SK-N-SH (cell line): ENCODE measurements around the gene PACSIN1. TPM values are rescaled to one million over a fixed set of nuclear protein-coding genes. Genes with fewer than 3 reads are reported as not detected.

Source experiments
- CTCF ChIA-PET: fragments of 300-600, 350-600 bp; formaldehyde crosslinking; extraction: SDS; loops from one replicate; lab custom pipeline; 2021; lab: Yijun Ruan, JAX
- POLR2A ChIA-PET: fragments of 350-600 bp; sonication (Branson Sonifier 250); formaldehyde crosslinking; extraction: SDS; loops from one replicate; lab custom pipeline; 2020; ENCODE audit warnings: antibody characterized with exemption, inconsistent platforms; lab: Yijun Ruan, JAX
- DNase-seq: peaks from one replicate; pipeline ENCODE4 v3.0.0; 2012
- H2AFZ ChIP-seq: fragments of 200-600 bp; sonication (generic); 2 replicates; pipeline ENCODE4 v1.8.1; 2016; ENCODE audit warnings: antibody characterized with exemption, mild to moderate bottlenecking, low read depth
- H3F3A ChIP-seq: fragments of 200-600 bp; sonication (generic); replicated peaks from 2 replicates; pipeline ENCODE3; 2016; ENCODE audit warnings: antibody characterized with exemption, mild to moderate bottlenecking; ENCODE audit not compliant: insufficient read depth
- H3K27ac ChIP-seq, 2 experiments: fragments of 200-500 bp in 1 of 2; fragments of 200-600 bp in 1 of 2; sonication (Bioruptor generic) in 1 of 2; sonication (generic), shearing (Covaris generic) in 1 of 2; 2 replicates each; pipeline versions ENCODE4 v1.5.1 to v1.6.1; 2014 to 2016; ENCODE audit warnings: low read depth in 2 of 2, inconsistent platforms in 1 of 2, low read length in 1 of 2, mild to moderate bottlenecking in 1 of 2, mixed read lengths in 1 of 2
- H3K27me3 ChIP-seq: fragments of 200-600 bp; sonication (generic), shearing (Covaris generic); 2 replicates; pipeline ENCODE4 v1.6.1; 2016; ENCODE audit warnings: mixed run types; ENCODE audit not compliant: insufficient read depth
- H3K36me3 ChIP-seq, 2 experiments: fragments of 200-500 bp in 1 of 2; fragments of 200-600 bp in 1 of 2; sonication (Bioruptor generic) in 1 of 2; sonication (generic) in 1 of 2; replicated peaks in 1 of 2; 2 replicates each; pipeline versions ENCODE3 to v1.5.1; 2014 to 2016; ENCODE audit warnings: low read length in 1 of 2, mild to moderate bottlenecking in 1 of 2; ENCODE audit not compliant: insufficient read depth in 2 of 2, control insufficient read depth in 1 of 2
- H3K4me1 ChIP-seq, 2 experiments: fragments of 200-500 bp in 1 of 2; fragments of 200-600 bp in 1 of 2; sonication (Bioruptor generic) in 1 of 2; sonication (generic), shearing (Covaris generic) in 1 of 2; 2 replicates each; pipeline versions ENCODE4 v1.5.1 to v1.6.1; 2014 to 2016; ENCODE audit warnings: low read depth in 1 of 2, low read length in 1 of 2, mixed run types in 1 of 2; ENCODE audit not compliant: insufficient read depth in 2 of 2, control insufficient read depth in 1 of 2
- H3K4me2 ChIP-seq: fragments of 200-600 bp; sonication (generic), shearing (Covaris generic); 2 replicates; pipeline ENCODE4 v1.6.1; 2017; ENCODE audit warnings: mixed run types
- H3K4me3 ChIP-seq, 2 experiments: fragments of 200-500 bp in 1 of 2; fragments of 200-600 bp in 1 of 2; sonication (Bioruptor generic) in 1 of 2; sonication (generic), shearing (Covaris generic) in 1 of 2; 2 replicates each; pipeline versions ENCODE4 v1.5.1 to v1.8.1; 2014 to 2016; ENCODE audit warnings: low read depth in 2 of 2, inconsistent platforms in 1 of 2, low read length in 1 of 2, mild to moderate bottlenecking in 1 of 2, mixed read lengths in 1 of 2, moderate library complexity in 1 of 2
- H3K79me2 ChIP-seq: fragments of 200-600 bp; sonication (generic); 2 replicates; pipeline ENCODE4 v1.8.1; 2017; ENCODE audit warnings: mild to moderate bottlenecking; ENCODE audit not compliant: insufficient read depth
- H3K9ac ChIP-seq: fragments of 200-600 bp; sonication (generic); 2 replicates; pipeline ENCODE4 v1.6.1; 2017; ENCODE audit warnings: mixed run types
- H3K9me2 ChIP-seq: fragments of 200-600 bp; sonication (generic); 2 replicates; pipeline ENCODE4 v1.6.1; 2017; ENCODE audit warnings: mixed run types
- H3K9me3 ChIP-seq: fragments of 200-600 bp; sonication (generic); 2 replicates; pipeline ENCODE4 v1.6.1; 2017; ENCODE audit warnings: mixed run types, mild to moderate bottlenecking, moderate library complexity
- H4K20me1 ChIP-seq: fragments of 200-600 bp; sonication (generic); 2 replicates; pipeline ENCODE4 v1.6.1; 2017; ENCODE audit warnings: mild to moderate bottlenecking, mixed run types; ENCODE audit not compliant: insufficient read depth
- FOSL2 ChIP-seq: IDR thresholded peaks from 2 replicates; pipeline ENCODE4 v1.4.0; 2012; ENCODE audit warnings: low read depth, mild to moderate bottlenecking, moderate library complexity, borderline replicate concordance
- FOXJ3 ChIP-seq: sonication (generic); formaldehyde crosslinking; IDR thresholded peaks from 2 replicates; pipeline ENCODE4 v1.5.1; 2020; ENCODE audit warnings: mild to moderate bottlenecking, missing genetic modification reagents
- FOXM1 ChIP-seq: IDR thresholded peaks from 2 replicates; pipeline ENCODE4 v1.4.0; 2012; ENCODE audit warnings: low read depth, mild to moderate bottlenecking
- IRF3 ChIP-seq: fragments of 150-350 bp; IDR thresholded peaks from 2 replicates; pipeline ENCODE4 v1.6.1; 2016; ENCODE audit warnings: mild to moderate bottlenecking, low read depth, low read length
- JUND ChIP-seq: IDR thresholded peaks from 2 replicates; pipeline ENCODE4 v1.4.0; 2012
- RAD21 ChIP-seq: IDR thresholded peaks from 2 replicates; pipeline ENCODE4 v1.6.1; 2012; ENCODE audit warnings: mild to moderate bottlenecking, low read length
- TAF1 ChIP-seq: IDR thresholded peaks from 2 replicates; pipeline ENCODE4 v1.6.1; 2012; ENCODE audit warnings: low read depth, mild to moderate bottlenecking, low read length, moderate library complexity, borderline replicate concordance
- USF2 ChIP-seq: fragments of 150-350 bp; IDR thresholded peaks from 2 replicates; pipeline ENCODE4 v1.6.1; 2017; ENCODE audit warnings: antibody characterized with exemption, low read length, low read depth, borderline replicate concordance
- WGBS: methylation state at CpG from one replicate; pipeline ENCODE4 v1.1.6; 2017; ENCODE audit warnings: low lambda C conversion rate; 5-methylcytosine and 5-hydroxymethylcytosine counted together
- polyA plus RNA-seq, 3 experiments: library from polyadenylated mRNA; depleted of rRNA; stranded (reverse); fragments of >200 nt; gene quantifications; 2 replicates each; pipeline ENCODE4 v1.2.3, GENCODE V29; 2012
- TF ChIP-seq, protein P1 (sequence below): IDR thresholded peaks from 2 replicates; pipeline ENCODE4; 2012

PACSIN1 gene
- polyA plus RNA-seq, 1 of the 3 experiments (the other 2 are of a cell fraction) = 0.05 TPM

DNA sequence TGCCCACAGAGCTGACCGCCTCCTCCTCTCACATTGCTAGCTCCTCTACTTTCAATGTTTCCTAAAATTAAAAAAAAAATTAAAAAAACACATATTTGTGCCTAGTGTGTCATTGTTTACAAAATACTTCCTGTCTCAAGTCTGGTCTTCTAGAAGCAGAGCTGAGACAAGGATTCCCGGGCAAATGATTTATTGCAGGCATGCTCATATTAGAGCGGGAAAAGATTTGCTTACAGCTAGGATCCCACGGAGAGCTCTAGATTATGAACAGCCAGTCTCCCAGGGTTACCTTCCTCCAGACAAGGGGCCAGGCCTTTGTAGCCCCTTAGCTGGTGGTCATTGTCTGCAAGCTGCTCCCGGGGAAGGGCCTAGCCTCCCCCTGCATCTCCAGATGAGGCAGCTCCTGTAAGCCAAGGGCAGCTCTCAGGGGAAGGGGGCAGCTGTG, 9.4 kb downstream of the PACSIN1 start:
- H3K9me3 ChIP-seq = no peaks in the 10 kb centered on the region
- no peaks in the 10 kb centered on the region for H3F3A ChIP-seq
- H3K27me3 ChIP-seq = no peaks in the 10 kb centered on the region; the same call in 1 of the 2 replicates
- H3K9me2 ChIP-seq = no peaks in the 10 kb centered on the region
- WGBS = 69% methylated on average over 5 of the region's 5 CpGs
- DNase-seq = no peak
- H3K4me3 ChIP-seq = no peak overlapping the region
- ChIA-PET CTCF (interaction anchor here (1.0 to 1.3 kb wide), 5 partner anchors 10 to 137 kb away, joined by 3 to 4 read pairs (median 3); partner anchors contain the start of gene PACSIN1), POLR2A (no interaction called here)
- H3K36me3 ChIP-seq = no peaks in the 10 kb centered on the region
- TF ChIP-seq USF2 = no peak
- no peak for TF ChIP-seq FOXJ3 (CRISPR knock-in tag)
- no peak for TF ChIP-seq RAD21
- TF ChIP-seq, protein P1, sequence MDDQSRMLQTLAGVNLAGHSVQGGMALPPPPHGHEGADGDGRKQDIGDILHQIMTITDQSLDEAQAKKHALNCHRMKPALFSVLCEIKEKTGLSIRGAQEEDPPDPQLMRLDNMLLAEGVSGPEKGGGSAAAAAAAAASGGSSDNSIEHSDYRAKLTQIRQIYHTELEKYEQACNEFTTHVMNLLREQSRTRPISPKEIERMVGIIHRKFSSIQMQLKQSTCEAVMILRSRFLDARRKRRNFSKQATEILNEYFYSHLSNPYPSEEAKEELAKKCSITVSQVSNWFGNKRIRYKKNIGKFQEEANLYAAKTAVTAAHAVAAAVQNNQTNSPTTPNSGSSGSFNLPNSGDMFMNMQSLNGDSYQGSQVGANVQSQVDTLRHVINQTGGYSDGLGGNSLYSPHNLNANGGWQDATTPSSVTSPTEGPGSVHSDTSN = no peak
- TF ChIP-seq FOXM1 = no peak
- no peak for TF ChIP-seq FOSL2
- H3K4me2 ChIP-seq = no peak overlapping the region
- no peaks in the 10 kb centered on the region for H3K79me2 ChIP-seq
- H2AFZ ChIP-seq = no peak overlapping the region
- peaks cover 0 to 3% of the 10 kb centered on the region in 2 experiments; a peak in 1 of 4 replicates for H3K4me1 ChIP-seq
- H3K9ac ChIP-seq = no peak overlapping the region
- no peak overlapping the region for H3K27ac ChIP-seq
- no peaks in the 10 kb centered on the region for H4K20me1 ChIP-seq

DNA sequence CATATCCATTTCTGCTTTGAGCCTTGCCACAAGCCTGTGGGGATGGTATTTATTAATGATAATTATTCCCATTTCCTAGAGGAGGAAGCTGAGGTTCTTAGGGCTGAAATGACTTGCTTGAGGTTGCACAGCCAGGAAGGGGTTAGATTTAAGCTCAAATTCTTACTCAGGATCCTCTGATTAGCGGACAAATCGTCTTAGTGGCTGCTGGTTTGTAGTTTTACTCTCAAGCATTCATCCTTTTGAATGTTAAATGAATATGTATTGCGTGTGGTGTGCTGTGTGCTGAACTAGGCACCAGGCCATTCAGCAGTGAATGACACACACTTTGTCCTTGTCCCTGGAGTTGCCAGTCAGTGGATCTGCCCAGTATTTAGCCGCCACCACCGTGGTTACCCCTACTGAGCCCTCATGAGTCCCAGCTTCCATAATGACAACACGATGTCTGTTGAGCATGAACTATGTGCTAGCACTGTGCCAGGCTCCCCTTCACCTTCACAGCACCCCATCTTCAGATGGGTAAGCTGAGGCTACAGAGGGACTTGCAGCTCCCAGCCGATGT, 10.0 kb downstream of the PACSIN1 start:
- Histone ChIP-seq H3K9me2 (no peaks in the 10 kb centered on the region), H3K27ac (no peak overlapping the region), H3K79me2 (no peaks in the 10 kb centered on the region), H3K4me1 (peaks cover 0 to 3% of the 10 kb centered on the region in 2 experiments; a peak in 1 of 4 replicates), H3K9ac (no peak overlapping the region), H3K4me2 (no peak overlapping the region), H4K20me1 (no peaks in the 10 kb centered on the region), H3K4me3 (no peak overlapping the region), H3K27me3 (no peaks in the 10 kb centered on the region; the same call in 1 of the 2 replicates), H2AFZ (no peak overlapping the region), H3F3A (no peaks in the 10 kb centered on the region), H3K9me3 (no peaks in the 10 kb centered on the region)
- POLR2A ChIA-PET = no interaction called here
- CTCF ChIA-PET = interaction anchor here (0.9 to 1.3 kb wide), 7 partner anchors 10 to 136 kb away, joined by 3 to 4 read pairs (median 3); partner anchors contain the start of gene PACSIN1
- DNase-seq = no peak
- no peak for TF ChIP-seq IRF3
- TF ChIP-seq TAF1 = no peak
- no peak for TF ChIP-seq JUND
- TF ChIP-seq, all 33 proteins: peak for 0
- WGBS = 60% methylated on average over 5 of the region's 7 CpGs
- no peaks in the 10 kb centered on the region for H3K36me3 ChIP-seq
